Stimulated activated CD8-positive, alpha-beta memory T cell treated with anti-CD3 and anti-CD28 coated beads, Interleukin-12 subunit alpha, Interleukin-12 subunit beta, amount 100 ng/mL, for 4 hours (primary cell): ENCODE data around the gene FBXL5.
A peak's percentile ranks its signal among the peaks of the same experiment; 100 is the strongest.

Experiments used
- DNase-seq: peaks from one replicate; pipeline ENCODE4 v3.0.0-alpha.2; 2020; ENCODE audit warnings: low read depth

The FBXL5 gene, protein sequence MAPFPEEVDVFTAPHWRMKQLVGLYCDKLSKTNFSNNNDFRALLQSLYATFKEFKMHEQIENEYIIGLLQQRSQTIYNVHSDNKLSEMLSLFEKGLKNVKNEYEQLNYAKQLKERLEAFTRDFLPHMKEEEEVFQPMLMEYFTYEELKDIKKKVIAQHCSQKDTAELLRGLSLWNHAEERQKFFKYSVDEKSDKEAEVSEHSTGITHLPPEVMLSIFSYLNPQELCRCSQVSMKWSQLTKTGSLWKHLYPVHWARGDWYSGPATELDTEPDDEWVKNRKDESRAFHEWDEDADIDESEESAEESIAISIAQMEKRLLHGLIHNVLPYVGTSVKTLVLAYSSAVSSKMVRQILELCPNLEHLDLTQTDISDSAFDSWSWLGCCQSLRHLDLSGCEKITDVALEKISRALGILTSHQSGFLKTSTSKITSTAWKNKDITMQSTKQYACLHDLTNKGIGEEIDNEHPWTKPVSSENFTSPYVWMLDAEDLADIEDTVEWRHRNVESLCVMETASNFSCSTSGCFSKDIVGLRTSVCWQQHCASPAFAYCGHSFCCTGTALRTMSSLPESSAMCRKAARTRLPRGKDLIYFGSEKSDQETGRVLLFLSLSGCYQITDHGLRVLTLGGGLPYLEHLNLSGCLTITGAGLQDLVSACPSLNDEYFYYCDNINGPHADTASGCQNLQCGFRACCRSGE

DNA sequence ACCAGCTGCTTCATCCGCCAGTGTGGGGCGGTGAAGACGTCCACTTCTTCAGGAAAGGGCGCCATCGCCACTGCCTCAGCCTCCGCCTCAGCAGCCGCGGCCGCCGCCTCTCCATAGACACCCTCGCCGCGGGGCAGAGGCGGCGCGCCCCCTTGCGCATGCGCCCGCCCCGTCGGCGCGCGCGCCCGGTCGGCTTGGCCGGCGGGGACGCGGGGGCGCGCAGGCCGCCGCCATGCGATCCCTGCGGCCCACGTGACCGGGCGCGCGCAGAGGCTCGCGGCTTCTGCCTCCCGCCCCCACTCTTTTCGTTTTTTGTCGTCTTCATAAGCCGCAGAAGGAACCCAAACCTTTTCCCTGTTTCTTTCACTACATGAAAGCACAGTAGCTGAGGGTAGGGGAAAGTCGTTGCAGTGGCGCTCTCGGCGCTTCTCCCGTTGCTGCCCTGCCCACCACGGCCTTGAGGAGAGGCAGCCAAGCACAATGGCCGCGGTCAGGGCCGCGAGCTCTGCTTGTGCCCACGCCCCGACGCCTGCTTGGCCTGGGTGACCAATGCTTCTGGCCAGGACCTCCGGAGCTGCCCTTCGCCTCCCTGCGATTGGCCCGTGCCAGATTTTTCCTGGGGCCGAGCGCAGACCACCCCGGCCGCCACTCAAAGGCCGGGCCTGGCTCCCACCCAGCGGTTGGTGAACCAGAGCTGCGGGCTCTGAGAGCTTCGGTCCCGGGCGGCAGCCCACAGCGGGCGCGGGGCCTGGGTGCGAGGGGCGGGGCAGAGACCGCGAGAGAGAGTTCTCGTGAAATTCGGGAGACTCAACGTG lies at the start of gene FBXL5:
FBXL5 (minus strand) TSS at position 135 of the 815 bp plus-strand sequence; CDS start at position 65, 70 bp downstream.
- DNase-seq = peak; percentile 76

DNA sequence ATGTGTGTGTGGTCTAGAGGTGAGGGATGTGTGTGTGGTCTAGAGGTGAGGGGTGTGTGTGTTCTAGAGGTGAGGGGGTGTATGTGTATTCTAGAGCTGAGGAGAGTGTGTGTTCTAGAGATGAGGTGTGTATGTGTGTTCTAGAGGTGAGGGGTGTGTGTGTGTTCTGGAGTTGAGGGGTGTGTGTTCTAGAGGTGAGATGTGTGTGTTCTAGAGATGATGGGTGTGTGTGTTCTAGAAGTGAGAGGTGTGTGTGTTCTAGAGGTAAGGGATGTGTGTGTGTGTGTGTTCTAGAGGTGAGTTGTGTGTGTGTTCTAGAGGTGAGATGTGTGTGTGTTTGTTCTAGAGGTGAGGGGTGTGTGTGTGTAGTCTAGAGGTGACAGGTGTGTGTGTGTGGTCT lies 49.0 kb upstream of the FBXL5 start:
- no peak for DNase-seq

DNA sequence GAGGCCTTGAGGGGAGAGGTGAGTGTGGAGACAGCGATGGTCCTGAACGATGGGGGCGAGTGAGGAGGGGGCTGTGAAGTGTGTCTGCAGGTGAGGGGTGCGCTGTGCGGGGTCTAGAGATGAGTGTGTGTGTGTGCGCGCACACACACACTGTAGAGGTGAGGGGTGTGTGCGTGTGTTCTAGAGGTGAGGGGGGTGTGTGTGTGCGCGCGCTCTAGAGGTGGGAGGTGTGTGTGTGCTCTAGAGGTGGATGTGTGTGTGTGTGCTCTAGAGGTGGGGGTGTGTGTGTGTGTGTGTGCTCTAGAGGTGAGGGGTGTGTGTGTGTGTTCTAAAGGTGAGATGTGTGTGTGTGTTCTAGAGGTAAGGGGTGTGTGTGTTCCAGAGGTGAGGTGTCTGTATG lies 48.3 kb upstream of the FBXL5 start:
- DNase-seq = no peak

DNA sequence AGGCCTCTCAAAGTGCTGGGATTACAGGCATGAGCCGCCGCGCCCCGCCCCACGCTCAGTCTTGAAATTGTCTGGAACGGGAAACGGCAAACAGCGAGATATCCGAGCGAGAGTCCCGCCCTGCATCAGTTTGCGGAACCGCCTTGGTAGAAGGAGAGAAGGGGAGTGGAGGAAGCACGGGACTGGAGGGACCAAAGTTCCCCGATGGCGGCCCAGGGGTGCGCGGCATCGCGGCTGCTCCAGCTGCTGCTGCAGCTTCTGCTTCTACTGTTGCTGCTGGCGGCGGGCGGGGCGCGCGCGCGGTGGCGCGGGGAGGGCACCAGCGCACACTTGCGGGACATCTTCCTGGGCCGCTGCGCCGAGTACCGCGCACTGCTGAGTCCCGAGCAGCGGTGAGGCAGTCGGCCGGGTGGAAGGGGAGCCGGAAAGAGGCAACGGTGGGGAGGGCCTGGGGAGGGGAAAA lies 47.8 kb upstream of the FBXL5 start, which contains the start of gene BST1:
BST1 (plus strand) TSS at position 125 of the 463 bp plus-strand sequence; CDS start at position 205, 80 bp downstream.
- DNase-seq = peak; percentile 13

DNA sequence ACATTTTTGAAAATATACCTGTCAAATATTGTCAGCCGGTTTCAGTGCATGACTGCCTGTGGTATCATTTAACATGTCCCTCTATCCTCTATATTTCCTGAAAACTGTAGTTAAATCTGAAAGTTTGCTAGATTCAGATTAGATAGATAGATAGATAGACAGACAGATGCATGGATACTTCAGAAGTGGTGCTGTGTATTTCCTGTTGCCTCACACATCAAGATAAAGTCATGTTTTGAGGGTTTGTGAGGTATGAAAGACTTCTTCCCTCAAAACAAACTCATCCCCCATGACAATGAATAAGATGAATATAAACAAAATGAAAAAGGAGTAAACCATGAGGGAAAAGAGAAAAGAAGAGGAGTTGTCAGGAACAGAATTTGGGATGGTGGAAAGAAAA lies 41.7 kb upstream of the FBXL5 start:
- no peak for DNase-seq

DNA sequence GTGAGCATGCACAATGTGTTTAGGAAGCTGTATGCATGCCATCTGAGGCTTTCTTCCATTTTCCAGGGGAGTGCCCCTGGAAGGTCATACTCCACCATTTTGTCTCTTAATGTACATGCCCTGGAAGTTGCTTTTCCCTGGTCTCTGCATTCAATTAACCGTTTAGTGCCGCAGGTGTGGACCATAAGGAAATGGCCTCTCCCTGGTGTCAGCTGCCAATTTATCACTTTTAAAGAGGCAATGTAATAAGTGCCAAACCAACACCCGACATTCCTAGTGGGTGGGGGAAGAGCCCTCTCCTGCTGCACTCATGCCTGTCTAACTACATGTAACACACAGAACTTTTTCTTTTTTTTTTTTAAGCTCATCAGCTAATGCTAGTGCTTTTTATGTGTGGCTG lies 40.6 kb upstream of the FBXL5 start:
- DNase-seq = no peak

DNA sequence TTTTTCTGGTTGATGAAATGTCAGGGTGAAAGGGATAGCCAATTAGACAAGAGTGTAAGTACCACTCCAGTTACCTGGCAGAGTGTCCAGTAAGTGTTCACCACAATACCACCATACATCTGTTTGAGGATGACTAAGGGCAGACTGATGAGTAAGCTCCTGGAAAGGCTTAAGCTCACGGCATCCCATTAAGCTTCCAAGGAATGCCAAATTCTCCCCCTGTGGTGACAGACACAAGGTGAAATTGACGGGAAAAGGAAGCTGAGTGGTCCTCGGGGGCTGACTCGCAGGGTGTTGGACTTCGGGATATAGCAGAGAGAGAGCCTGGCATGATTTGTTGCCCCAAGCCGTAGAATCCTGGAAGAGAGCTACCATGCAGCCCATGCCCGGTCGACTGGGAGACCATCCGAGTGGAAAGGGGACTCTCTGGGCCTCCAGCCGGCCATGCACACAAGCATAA lies 40.1 kb upstream of the FBXL5 start:
- DNase-seq = no peak

DNA sequence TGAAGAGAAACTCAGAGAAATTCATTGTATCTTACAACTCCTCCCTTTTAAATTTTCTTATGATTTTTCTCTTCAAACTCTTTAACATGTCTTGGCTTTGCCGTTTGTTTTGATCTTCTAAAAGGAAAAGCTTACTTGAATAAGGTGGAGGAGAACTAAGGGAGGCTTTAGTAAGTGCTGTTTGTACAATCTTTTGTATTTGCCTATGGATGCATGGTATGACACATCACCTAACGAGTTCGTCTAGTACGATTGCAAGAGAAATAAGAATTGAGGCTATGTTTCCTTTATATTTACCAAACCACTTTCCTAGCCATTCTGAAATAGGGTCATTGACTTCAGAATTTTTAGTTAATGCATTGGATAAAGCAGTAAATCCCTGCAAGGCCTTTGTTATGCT lies 39.3 kb upstream of the FBXL5 start:
- no peak for DNase-seq

DNA sequence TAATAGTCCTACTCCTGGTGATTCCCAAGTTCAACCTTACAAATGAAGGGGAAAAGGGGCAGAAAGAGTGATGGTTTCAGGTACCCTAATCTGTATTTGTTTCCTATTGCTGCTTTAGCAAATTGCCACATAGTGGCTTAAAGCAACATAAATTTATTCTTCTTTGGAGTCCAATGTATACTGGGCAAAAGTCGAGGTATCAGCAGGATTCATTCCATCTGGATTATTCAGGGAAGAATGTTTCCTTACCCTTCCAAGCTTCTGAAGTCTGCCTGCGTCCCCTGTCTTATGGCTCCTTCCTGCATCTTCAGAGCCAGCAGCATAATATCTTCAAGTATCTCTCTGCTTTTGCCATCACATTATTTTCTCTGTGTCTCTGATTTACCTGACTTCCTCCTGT lies 37.4 kb upstream of the FBXL5 start:
- DNase-seq = no peak

DNA sequence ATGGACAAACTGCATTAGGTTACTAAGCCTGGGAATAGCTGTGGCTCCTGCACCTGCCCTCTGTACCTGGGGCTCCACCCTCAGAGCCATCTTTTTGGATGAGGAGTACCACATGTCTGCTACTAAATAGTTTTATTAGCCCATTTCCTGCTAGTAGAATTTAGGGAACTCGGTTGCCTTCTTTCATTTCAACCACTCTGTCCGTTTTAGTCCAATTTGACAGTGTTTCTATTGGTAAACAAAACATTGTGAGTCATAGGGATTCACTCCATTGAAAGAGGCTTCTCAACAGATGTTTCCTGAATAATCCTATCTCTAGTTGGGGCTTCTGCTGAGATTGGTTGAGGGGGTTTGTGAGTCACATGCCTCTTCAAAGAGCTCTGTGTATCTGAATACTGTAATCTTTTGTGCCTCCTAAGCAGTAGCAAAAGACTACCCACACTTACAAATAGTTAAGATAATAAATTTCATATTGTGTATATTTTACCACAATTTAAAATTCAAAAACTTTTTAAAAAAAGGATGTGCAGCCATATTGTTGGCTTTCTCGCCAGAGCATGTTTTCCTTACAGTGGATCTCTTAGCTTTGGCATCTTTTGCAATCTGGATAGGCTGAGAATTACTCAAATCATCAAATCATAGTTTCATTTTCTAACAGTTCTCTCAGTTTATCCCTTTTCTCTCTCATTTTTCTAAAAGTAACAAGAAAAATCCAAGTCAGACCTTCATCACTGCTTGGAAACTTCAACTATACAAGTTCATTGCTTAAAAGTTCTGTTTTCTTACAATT lies 36.4 kb upstream of the FBXL5 start:
- DNase-seq = no peak

DNA sequence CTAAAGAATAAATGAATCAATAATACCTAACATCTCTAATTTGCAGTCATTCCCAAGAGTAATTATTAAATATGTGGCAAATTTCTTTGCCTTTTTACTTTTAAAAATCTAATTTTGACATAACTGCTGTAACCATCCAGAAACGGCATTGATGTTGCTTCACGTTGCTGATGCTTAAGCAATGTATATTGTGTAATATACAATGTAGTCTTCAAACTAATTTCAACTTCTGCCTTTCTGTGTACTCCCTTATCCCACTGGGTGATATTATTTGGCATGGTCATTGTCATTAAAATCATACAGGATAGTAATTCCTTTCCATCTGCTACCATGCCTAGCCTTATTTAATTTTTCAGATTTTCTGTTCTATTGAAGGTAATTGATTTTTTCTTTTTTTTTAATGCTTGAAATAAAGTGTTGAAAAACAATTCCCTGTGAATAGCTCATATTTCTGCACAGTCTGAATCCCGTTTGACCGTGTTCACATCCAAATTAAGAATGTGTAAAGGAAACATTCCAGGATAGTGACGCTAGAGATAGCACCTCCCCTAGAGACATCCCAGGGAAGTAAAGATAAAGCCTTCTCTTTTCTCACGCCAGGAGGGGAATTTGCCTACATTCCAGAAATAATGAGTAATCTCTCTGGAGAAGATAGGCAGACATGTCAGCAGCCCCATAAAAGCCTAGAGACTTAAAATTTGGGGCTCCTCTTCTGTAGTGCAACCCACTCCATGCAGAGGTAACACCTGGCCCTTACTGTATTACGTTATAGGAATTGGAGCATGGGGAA lies 35.1 kb upstream of the FBXL5 start:
- DNase-seq = no peak

DNA sequence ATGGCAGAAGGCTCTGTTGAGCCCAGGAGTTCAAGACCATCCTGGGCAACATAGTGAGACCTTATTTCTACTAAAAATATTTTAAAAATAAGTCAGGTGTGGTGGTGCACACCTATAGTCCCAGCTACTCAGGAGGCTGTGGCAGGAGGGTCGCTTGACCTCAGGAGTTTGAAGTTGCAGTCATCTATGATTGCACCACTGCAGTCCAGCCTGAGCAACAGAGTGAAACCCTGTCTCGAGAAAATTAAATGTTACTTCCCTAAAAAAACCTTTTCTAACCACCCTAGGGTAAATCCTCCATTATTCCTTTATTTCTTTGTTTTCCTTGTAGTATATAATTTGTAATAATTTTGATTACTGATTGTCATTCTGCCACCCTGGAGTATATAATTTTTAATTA lies 34.4 kb upstream of the FBXL5 start:
- no peak for DNase-seq

DNA sequence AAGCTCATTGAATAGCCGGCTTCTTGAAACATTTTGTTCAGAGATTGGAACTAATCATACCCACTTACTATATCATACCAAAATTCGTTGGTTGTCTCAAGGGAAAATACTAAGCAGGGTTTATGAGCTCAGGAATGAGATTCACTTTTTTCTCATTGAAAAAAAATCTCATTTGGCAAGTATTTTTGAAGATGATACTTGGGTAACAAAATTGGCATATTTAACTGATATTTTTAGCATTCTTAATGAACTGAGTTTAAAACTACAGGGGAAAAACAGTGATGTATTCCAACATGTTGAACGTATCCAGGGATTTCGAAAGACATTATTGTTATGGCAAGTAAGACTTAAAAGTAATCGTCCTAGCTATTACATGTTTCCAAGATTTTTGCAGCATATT lies 32.9 kb upstream of the FBXL5 start:
- DNase-seq = no peak

DNA sequence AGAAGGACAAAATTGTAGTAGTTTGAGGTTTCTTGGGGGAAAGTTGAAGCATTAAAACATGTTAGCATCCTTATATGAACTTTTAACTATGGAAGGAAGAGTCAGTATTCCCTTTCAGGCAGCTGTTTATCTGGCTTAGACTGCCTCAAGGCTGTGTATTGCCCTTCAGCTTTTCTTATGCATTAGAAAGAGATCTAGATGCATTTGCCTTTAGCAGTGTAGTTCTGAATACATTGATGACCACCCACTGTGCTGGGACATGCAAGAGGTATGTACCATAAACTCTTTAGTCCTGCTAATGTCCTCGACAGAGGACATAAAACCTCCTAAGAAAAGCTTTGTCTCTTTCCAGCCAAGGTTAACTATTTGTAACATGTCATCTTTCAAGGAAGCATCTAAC lies 29.3 kb upstream of the FBXL5 start:
- DNase-seq = no peak

DNA sequence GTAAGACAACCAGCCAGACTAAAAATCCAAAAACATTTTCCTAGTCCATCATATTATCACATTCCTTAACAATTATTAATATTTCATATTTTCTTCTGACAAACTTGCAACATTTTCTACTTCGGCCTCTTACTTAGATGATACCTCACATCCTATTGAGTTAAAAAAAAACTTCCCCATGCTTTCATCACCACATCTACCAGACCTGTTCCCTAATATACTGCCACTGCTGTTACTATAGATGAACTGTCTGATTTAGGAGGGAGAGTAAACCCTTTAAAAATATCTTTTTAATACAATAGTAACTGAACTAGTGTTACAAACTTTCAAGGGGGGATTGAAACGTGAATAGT lies 28.0 kb upstream of the FBXL5 start:
- DNase-seq = no peak

DNA sequence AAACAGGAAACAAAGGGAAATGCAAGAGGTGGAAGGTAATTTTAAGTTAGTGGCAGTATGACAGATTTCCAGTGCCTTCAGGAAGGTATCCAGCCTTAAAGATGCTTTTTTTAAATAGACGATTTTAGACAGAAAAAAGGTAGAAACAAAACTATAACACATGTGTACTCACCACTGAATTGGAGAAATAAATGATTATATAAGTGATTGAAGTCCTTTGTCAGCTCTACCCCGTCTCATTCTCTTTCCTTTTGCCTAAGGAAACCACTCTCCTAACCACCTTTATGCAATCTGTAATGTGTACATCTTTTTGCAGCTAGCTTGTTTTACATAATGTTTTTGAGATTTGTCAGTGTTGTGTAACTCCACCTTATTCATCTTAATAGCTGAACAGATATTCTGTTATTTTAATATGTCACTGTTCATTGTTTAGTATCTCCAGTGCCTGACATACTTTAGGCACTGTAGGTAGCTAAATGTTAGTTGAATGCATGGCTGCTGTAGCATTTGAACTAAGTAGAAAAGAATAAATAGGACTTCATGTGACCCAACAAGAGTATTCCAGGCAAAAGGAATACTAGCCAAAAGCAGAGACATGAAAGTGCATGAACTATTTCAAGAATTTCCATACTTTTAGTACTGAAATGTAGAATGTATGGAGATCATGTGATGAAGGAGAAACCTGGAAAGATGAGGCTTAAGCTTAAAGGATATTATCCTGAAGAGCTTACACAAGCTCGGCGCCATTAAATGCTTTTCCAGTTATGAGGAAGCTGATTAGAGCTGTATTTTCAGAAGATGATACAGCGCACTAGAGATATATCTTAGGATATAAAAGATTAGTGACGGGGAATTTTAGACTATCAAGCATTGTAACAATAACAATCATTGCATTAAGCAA lies 27.3 kb upstream of the FBXL5 start:
- DNase-seq = no peak

DNA sequence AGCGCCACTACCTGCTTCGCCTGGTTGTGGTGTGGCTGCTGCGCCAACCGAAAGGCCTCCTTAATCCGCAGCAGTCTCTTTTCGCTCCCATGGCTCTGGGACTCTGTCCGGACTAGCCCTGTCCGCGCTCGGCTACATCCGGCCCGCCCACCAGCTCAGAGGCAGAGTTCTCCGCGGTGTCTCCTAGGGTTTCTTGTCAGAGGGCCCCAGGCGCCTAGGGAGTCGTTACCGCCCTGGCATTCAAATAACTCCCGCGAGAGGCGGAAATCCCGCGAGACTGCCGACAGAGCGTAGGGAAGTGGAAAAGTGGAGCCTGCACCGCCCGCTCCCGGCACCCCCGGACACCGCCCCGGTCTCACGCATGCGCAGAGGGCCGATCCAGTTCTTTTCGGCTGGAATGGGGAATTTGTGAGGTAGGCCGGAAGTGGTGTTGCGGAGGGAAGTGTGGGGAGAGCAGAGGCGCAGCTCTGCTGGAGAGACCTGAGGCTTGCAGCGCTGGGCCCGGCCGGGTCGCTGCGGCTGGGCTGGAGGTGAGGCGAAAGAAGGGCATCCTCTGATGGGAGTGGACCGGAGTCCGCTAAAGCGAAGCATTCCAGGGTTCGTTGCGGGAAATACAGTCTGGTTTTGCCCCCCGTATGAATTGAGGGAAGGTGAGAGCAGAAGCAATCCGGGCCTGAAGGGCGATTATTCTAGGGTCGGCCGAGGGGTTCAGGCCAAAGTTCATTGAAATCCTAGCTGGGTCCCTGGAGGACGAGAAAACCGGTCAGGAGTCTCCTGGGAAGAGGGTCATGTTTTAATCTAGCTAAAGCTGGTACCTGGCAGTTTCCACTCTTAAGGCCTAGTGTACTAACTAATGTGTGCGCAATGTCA lies 26.4 kb upstream of the FBXL5 start, which contains the start of gene FAM200B:
FAM200B (plus strand) TSS at position 456 of the 870 bp plus-strand sequence. CDS start 5,151 bp downstream, outside the sequence.
- DNase-seq = peak; percentile 91

DNA sequence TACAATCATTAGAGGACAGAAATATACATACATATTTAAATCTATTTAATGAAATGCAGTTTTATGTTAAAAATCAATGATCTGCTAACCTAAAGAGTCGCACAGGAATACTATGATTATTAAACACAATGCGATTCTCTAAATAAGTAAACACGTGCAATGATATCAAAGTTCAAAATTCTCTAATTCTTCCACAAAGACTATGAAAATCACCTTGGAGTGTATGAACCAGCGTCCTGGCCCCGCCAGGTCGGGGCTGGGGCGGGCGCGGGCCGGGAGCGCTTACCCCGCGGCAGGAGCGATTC lies 25.9 kb upstream of the FBXL5 start:
- DNase-seq = no peak

DNA sequence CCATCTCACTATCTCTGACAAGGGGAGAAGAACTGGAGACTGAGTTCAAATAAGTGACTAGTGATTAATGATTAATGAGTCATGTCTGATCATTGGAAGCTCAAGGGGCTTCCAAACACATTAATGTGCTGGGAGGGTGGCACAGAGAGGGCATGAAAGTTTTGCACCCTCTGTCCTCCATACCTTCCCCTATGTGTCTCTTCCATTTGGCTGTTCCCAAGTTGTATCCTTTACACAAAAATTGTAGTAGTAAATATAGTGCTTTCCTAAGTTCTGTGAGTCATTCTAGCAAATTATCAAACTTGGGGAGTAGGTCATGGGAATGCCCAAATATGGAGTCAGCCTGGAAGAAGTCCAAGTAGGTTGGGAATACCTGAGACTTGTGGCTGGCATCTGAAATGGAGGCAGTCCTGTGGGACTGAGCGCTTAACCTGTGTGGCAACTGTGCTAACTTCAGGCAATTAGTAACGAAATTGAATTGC lies 22.4 kb upstream of the FBXL5 start:
- DNase-seq = no peak
